Measurements from ENCODE around the gene ARHGAP26. TPM values are rescaled to one million over a fixed set of nuclear protein-coding genes. Genes with fewer than 3 reads are reported as not detected.
A peak's percentile ranks its signal among the peaks of the same experiment; 100 is the strongest.

The ARHGAP26 gene
- total and polyA plus RNA-seq, 2 of the 4 experiments (the other 2 are of a cell fraction), result 0.54 to 0.56 TPM

DNA sequence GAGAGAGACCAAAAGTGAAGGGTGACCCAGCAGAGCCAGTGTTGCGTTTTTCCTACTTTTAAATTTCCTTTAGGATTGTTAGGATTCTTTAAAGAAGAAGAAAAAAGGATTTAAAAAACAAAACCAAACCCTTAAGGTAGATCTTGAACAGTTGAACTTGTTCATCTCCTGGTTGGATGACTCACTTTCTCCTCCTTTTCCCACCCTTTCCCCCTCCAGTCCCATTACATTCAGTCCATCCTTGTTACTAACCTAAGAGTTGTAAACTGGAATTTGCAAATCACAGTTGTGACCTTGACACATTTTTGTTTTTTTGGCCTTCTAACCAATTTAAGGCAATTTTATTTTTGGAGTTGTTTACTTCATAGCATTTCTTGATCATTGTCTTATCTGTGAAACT is 289.2 kb downstream of the ARHGAP26 start:
- Histone ChIP-seq H2BK120ac (ENCODE audit: low read depth, low read length) (peak overlapping the region; percentile 80), H4K91ac (ENCODE audit: insufficient read depth, low read depth, low read length) (peak overlapping the region; percentile 83), H2BK15ac (ENCODE audit: low read depth, low read length) (peak overlapping the region; percentile 97), H3K9me3 (ENCODE audit: control insufficient read depth, insufficient read depth, low read length) (no peaks in the 10 kb centered on the region), H3K9ac (ENCODE audit: low read depth, low read length) (no peak overlapping the region), H4K8ac (ENCODE audit: low read depth in 2 of 2, low read length in 2 of 2) (peak overlapping the region; percentile 69 to 81), H4K20me1 (ENCODE audit: insufficient read depth, low read length) (no peaks in the 10 kb centered on the region), H3K9me1 (ENCODE audit: insufficient read depth, low read length) (peaks cover 25% of the 10 kb centered on the region), H2BK5ac (ENCODE audit: low read depth, low read length, poor library complexity, severe bottlenecking) (peak overlapping the region; percentile 88), H3K4me2 (ENCODE audit: low read depth, low read length) (no peak overlapping the region), H3K18ac (ENCODE audit: low read depth, low read length) (peak overlapping the region; percentile 87), H3K4ac (ENCODE audit: low read depth, low read length) (peak overlapping the region; percentile 64), H3K36me3 (ENCODE audit: control insufficient read depth, insufficient read depth, low read length) (no peaks in the 10 kb centered on the region), H2AK5ac (ENCODE audit: low read depth, low read length) (peak overlapping the region; percentile 91), H3K27ac (ENCODE audit: insufficient read depth, low read length) (peak overlapping the region; percentile 70; the same call in 1 of the 2 replicates), H3K4me3 (ENCODE audit: insufficient read depth, low read depth, low read length) (no peak overlapping the region), H2AFZ (replicated peaks; ENCODE audit: low read length, poor library complexity) (no peak overlapping the region), H3K23ac (ENCODE audit: low read depth, low read length) (peak overlapping the region; percentile 59), H3K79me1 (ENCODE audit: low read depth in 1 of 2, low read length in 2 of 2) (peaks cover 0 to 14% of the 10 kb centered on the region in 2 experiments; a peak in 2 of 4 replicates), H2BK20ac (ENCODE audit: low read depth, low read length) (peak overlapping the region; percentile 76), H3K14ac (replicated peaks; ENCODE audit: low read depth, low read length) (peak overlapping the region; percentile 93), H3K27me3 (ENCODE audit: control insufficient read depth, insufficient read depth, low read length) (no peaks in the 10 kb centered on the region), H3K56ac (ENCODE audit: extremely low read depth, insufficient read depth, low read length) (no peak overlapping the region), H4K5ac (ENCODE audit: low read depth, low read length) (peak overlapping the region; percentile 60), H2AK9ac (replicated peaks; ENCODE audit: low read depth, low read length, poor library complexity) (no peak overlapping the region), H3K4me1 (ENCODE audit: control insufficient read depth, insufficient read depth, low read length) (peaks cover 38% of the 10 kb centered on the region)
- dilution Hi-C loops (cut with HindIII; ENCODE audit: low sequenced_read_pairs, unreplicated experiment), result no loop called here
- CTCF ChIA-PET, result interaction anchor here (0.9 to 2.2 kb wide), 2 partner anchors 57 to 58 kb away, joined by 3 to 6 read pairs; no protein-coding TSS in a partner anchor
- DNase-seq, result no peak
- no peak for ATAC-seq (ENCODE audit: low read depth)
- no peak for TF ChIP-seq CHD1 (IDR thresholded peaks at IDR 0.05; ENCODE audit: low read depth, low read length)
- no peak for TF ChIP-seq BHLHE40 (IDR thresholded peaks at IDR 0.05; ENCODE audit: low read depth, low read length)
- TF ChIP-seq RAD21 (IDR thresholded peaks at IDR 0.05; ENCODE audit: low read length), result no peak
- no peak for TF ChIP-seq MXI1 (IDR thresholded peaks at IDR 0.05; ENCODE audit: borderline replicate concordance, low read depth, low read length)
- no peak for TF ChIP-seq FOS (IDR thresholded peaks at IDR 0.05; ENCODE audit: low read depth, low read length)
- TF ChIP-seq, protein P1, sequence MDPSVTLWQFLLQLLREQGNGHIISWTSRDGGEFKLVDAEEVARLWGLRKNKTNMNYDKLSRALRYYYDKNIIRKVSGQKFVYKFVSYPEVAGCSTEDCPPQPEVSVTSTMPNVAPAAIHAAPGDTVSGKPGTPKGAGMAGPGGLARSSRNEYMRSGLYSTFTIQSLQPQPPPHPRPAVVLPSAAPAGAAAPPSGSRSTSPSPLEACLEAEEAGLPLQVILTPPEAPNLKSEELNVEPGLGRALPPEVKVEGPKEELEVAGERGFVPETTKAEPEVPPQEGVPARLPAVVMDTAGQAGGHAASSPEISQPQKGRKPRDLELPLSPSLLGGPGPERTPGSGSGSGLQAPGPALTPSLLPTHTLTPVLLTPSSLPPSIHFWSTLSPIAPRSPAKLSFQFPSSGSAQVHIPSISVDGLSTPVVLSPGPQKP (IDR thresholded peaks at IDR 0.05; ENCODE audit: borderline replicate concordance, low read depth, low read length), result no peak
- TF ChIP-seq NFE2L2 (IDR thresholded peaks at IDR 0.05; ENCODE audit: low read depth, low read length), result no peak
- no peak for TF ChIP-seq MAFK (IDR thresholded peaks at IDR 0.05; ENCODE audit: low read depth, low read length)
- TF ChIP-seq POLR2A (IDR thresholded peaks at IDR 0.05; ENCODE audit: low read depth, low read length), result no peak
- TF ChIP-seq, protein P2, sequence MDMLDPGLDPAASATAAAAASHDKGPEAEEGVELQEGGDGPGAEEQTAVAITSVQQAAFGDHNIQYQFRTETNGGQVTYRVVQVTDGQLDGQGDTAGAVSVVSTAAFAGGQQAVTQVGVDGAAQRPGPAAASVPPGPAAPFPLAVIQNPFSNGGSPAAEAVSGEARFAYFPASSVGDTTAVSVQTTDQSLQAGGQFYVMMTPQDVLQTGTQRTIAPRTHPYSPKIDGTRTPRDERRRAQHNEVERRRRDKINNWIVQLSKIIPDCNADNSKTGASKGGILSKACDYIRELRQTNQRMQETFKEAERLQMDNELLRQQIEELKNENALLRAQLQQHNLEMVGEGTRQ (IDR thresholded peaks at IDR 0.05; ENCODE audit: low read depth, low read length), result no peak
- no peak for TF ChIP-seq CEBPB (IDR thresholded peaks at IDR 0.05; ENCODE audit: low read depth, low read length)
- no peak for TF ChIP-seq RCOR1 (IDR thresholded peaks at IDR 0.05; ENCODE audit: insufficient replicate concordance, low read length)
- TF ChIP-seq, protein P3, sequence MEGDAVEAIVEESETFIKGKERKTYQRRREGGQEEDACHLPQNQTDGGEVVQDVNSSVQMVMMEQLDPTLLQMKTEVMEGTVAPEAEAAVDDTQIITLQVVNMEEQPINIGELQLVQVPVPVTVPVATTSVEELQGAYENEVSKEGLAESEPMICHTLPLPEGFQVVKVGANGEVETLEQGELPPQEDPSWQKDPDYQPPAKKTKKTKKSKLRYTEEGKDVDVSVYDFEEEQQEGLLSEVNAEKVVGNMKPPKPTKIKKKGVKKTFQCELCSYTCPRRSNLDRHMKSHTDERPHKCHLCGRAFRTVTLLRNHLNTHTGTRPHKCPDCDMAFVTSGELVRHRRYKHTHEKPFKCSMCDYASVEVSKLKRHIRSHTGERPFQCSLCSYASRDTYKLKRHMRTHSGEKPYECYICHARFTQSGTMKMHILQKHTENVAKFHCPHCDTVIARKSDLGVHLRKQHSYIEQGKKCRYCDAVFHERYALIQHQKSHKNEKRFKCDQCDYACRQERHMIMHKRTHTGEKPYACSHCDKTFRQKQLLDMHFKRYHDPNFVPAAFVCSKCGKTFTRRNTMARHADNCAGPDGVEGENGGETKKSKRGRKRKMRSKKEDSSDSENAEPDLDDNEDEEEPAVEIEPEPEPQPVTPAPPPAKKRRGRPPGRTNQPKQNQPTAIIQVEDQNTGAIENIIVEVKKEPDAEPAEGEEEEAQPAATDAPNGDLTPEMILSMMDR (conservative IDR thresholded peaks at IDR 0.05; ENCODE audit: low read depth, low read length), result no peak
- no peak for TF ChIP-seq MAZ (IDR thresholded peaks at IDR 0.05; ENCODE audit: borderline replicate concordance, low read depth, low read length)
- no peak for TF ChIP-seq RFX5 (IDR thresholded peaks at IDR 0.05; ENCODE audit: low read depth, low read length)
- POLR2A ChIA-PET (ENCODE audit: unreplicated experiment), result no interaction called here
- no CpG with 5 or more reads among the region's 1 CpG for WGBS, 2 experiments (ENCODE audit: extremely low coverage in 2 of 2, insufficient read length in 1 of 2)
- in situ Hi-C loops (cut with MboI; ENCODE audit: low sequenced_read_pairs), result no loop called here
- BruUV-seq (replicated peaks), result no TSS peak
- intact Hi-C loops (cut with micrococcal nuclease), result no loop called here
